Karpas-422 (cell line): ENCODE data around the gene CCDC102B. TPM values are rescaled to one million over a fixed set of nuclear protein-coding genes. Genes with fewer than 3 reads are reported as not detected.
"Not testable (repeated sequence)": the region's sequence is repeated elsewhere in the genome, so short reads cannot be mapped to it uniquely, and the experiment has no call there.

ENCODE experiments used
- DNase-seq: peaks from one replicate; pipeline ENCODE4 v3.0.0-alpha.2; 2015
- H2AFZ ChIP-seq: fragments of 200-600 bp; sonication (generic); 2 replicates; pipeline ENCODE4 v1.6.1; 2014; ENCODE audit warnings: antibody characterized with exemption, low read length, mixed read lengths
- H3K27ac ChIP-seq: fragments of 200-600 bp; sonication (generic); 2 replicates; pipeline ENCODE4 v1.5.1; 2014; ENCODE audit warnings: mild to moderate bottlenecking, low read length, moderate library complexity
- H3K27me3 ChIP-seq: fragments of 200-600 bp; sonication (generic); 2 replicates; pipeline ENCODE4 v1.6.1; 2014; ENCODE audit warnings: low read length, mixed read lengths
- H3K36me3 ChIP-seq: fragments of 200-600 bp; sonication (generic); 2 replicates; pipeline ENCODE4 v1.6.1; 2014; ENCODE audit warnings: low read length, mixed read lengths; ENCODE audit not compliant: insufficient read depth
- H3K4me1 ChIP-seq: fragments of 200-600 bp; sonication (generic); 2 replicates; pipeline ENCODE4 v1.6.1; 2014; ENCODE audit warnings: mild to moderate bottlenecking, low read length, mixed read lengths
- H3K4me2 ChIP-seq: fragments of 200-600 bp; sonication (generic); 2 replicates; pipeline ENCODE4 v1.6.1; 2014; ENCODE audit warnings: low read length, low read depth, mild to moderate bottlenecking; ENCODE audit not compliant: poor library complexity, severe bottlenecking
- H3K4me3 ChIP-seq: fragments of 200-600 bp; sonication (generic); 2 replicates; pipeline ENCODE4 v1.5.1; 2014; ENCODE audit warnings: mild to moderate bottlenecking, antibody characterized with exemption, low read length, mixed read lengths
- H3K79me2 ChIP-seq: fragments of 200-600 bp; sonication (generic); 2 replicates; pipeline ENCODE4 v1.6.1; 2014; ENCODE audit warnings: mild to moderate bottlenecking, low read length, mixed read lengths
- H3K9ac ChIP-seq: fragments of 200-600 bp; sonication (generic); 2 replicates; pipeline ENCODE4 v1.6.0; 2014; ENCODE audit warnings: low read length
- H3K9me2 ChIP-seq: fragments of 200-600 bp; sonication (generic), shearing (Covaris generic); replicated peaks from 2 replicates; pipeline ENCODE4 v1.6.0; 2014; ENCODE audit warnings: mild to moderate bottlenecking, low read length, moderate library complexity; ENCODE audit not compliant: insufficient read depth
- H3K9me3 ChIP-seq: fragments of 300-700, 200-600 bp; sonication (generic); 2 replicates; pipeline ENCODE4 v1.6.1; 2014; ENCODE audit warnings: low read length, mixed read lengths
- H4K20me1 ChIP-seq: fragments of 200-600 bp; sonication (generic); 2 replicates; pipeline ENCODE4 v1.6.1; 2014; ENCODE audit warnings: mild to moderate bottlenecking, antibody characterized with exemption, low read length, low read depth; ENCODE audit not compliant: insufficient read depth
- total RNA-seq: library from RNA; depleted of rRNA; stranded (reverse); fragments of >200 nt; shearing (Covaris generic); gene quantifications from 2 replicates; pipeline ENCODE4 v1.2.3, GENCODE V29; 2014; ENCODE audit warnings: low replicate concordance

CCDC102B gene
- total RNA-seq, 1 experiment from 2014 or later: 10.0 TPM

DNA sequence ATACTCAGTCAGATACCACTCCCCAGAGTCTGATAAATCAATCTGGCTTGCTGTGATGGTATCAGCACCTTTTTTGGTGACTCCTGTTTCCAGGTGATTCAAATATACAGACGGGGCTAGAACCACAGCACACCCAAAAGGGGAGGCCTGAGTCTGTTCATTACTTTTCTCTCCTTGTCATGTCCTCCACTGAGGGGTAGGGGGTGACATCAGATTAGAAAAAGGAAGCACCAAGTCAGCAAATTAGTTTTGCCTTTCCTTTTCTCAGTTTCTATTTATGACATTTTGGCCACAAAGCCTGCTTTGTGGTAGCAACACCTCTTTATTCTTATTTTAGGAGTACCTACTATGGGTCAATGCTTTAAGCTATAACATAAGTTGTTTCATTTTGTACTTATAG, 127.4 kb downstream of the CCDC102B start:
- Histone ChIP-seq H3K27ac (no peak overlapping the region), H3K36me3 (no peaks in the 10 kb centered on the region), H3K4me3 (no peak overlapping the region), H3K79me2 (no peaks in the 10 kb centered on the region), H3K4me2 (no peak overlapping the region), H3K9me3 (no peaks in the 10 kb centered on the region), H3K27me3 (no peaks in the 10 kb centered on the region), H2AFZ (no peak overlapping the region), H3K9ac (no peak overlapping the region), H3K4me1 (no peaks in the 10 kb centered on the region), H3K9me2 (no peaks in the 10 kb centered on the region), H4K20me1 (no peaks in the 10 kb centered on the region)
- peak; percentile 58 for DNase-seq

DNA sequence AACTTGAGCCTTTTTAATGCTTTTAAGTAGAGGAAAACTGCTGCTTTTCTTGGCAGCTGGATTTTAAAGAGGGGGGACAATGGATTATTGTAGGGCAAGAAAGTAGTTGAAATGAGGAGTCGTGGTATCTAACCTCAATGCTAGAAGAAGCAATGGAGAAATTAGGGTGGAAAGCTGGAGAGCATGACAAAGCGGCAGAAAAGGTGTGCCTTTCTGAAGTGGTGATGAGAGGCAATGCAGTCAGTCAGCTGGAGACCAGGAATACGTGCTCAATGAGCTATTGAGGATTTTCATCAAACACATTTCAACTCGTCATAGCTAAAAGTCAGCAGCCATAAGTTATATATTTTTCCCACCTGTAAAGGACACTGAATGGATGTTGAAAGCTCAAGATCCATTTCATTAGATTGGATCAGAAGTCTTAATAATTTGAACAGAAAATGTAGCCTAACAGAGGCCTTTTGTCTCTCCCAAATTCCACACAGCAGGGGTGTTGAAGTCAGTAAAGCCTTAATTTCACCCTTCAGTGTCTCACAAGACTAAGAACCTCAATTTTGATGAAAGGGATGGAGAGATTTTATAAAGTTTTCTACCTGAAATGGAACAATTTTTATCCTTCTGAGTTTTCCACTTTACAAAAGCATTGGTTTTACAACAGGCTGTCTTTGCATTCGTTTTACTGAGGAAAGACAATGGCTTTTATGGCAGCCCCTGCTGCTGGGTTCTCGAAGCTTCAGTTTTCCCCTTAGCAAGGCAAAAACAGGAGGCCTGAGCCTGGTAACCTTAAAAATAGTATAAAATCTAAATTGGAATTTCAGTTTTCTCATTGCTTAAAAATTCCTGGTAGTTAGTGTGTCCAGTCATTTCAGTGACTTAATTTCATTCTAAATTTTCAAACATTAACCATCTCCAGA, 131.1 kb downstream of the CCDC102B start:
- Histone ChIP-seq H3K4me3 (no peak overlapping the region), H3K4me1 (no peaks in the 10 kb centered on the region), H3K27me3 (no peaks in the 10 kb centered on the region), H3K9me2 (no peaks in the 10 kb centered on the region), H3K36me3 (no peaks in the 10 kb centered on the region), H3K9me3 (no peaks in the 10 kb centered on the region), H3K9ac (no peak overlapping the region), H4K20me1 (no peaks in the 10 kb centered on the region), H2AFZ (no peak overlapping the region), H3K27ac (no peak overlapping the region), H3K79me2 (no peaks in the 10 kb centered on the region), H3K4me2 (no peak overlapping the region)
- no peak for DNase-seq

DNA sequence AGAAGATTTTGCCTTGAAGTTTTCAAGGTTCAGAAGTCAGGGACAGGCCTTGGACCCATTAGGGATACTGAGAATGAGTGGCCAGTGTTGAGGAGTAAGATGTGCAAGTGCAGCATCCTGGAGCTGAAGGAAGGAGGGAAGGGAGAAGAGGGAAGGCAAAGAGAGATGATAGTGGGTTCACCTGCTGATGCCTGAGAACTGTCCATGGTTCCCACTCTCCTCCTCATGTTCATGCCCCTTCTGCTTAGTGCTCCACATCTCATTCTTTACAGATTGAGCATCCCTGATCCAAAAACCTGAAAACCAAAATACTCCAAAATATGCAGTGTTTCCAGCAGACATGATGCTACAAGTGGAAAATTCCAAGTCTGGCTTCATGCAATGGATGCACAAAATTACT, 137.8 kb downstream of the CCDC102B start:
- H3K4me2 ChIP-seq: no peak overlapping the region
- H3K36me3 ChIP-seq: no peaks in the 10 kb centered on the region
- no peak for DNase-seq
- H3K9ac ChIP-seq: no peak overlapping the region
- H3K27me3 ChIP-seq: no peaks in the 10 kb centered on the region
- no peaks in the 10 kb centered on the region for H3K9me2 ChIP-seq
- H3K9me3 ChIP-seq: no peaks in the 10 kb centered on the region
- no peak overlapping the region for H3K27ac ChIP-seq
- H3K4me3 ChIP-seq: no peak overlapping the region
- H2AFZ ChIP-seq: no peak overlapping the region
- H3K79me2 ChIP-seq: no peaks in the 10 kb centered on the region
- no peaks in the 10 kb centered on the region for H4K20me1 ChIP-seq
- H3K4me1 ChIP-seq: no peaks in the 10 kb centered on the region

DNA sequence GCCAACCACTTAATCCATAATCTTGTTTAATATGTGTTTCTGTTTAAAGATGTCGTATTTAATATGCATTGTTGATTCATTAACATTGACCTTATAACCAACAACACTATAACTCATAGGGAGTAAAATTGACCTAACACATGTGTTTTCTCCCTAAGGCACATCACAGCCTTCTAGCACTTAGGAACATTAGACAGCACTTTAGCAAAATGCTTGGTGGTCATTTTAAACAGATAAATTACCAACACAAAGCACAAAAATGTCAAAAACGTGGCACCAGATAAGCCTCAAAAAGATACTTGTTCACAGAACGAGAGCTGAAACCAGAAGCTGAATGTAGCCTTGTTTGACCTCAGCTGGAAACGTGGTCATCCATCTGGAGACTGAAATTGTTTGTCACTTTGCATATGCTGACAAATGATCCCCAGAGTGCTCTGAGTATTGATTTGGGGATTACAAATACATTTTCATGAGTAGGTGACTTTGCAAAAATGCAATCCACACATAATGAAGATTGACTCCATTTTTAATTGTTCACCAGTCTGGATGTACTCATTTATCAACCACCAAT, 139.2 kb downstream of the CCDC102B start:
- Histone ChIP-seq H3K4me1 (no peaks in the 10 kb centered on the region), H3K36me3 (no peaks in the 10 kb centered on the region), H3K4me3 (no peak overlapping the region), H3K4me2 (no peak overlapping the region), H2AFZ (no peak overlapping the region), H3K27me3 (no peaks in the 10 kb centered on the region), H3K79me2 (no peaks in the 10 kb centered on the region), H3K9ac (no peak overlapping the region), H3K27ac (no peak overlapping the region), H4K20me1 (no peaks in the 10 kb centered on the region), H3K9me3 (no peaks in the 10 kb centered on the region), H3K9me2 (no peaks in the 10 kb centered on the region)
- DNase-seq: no peak

DNA sequence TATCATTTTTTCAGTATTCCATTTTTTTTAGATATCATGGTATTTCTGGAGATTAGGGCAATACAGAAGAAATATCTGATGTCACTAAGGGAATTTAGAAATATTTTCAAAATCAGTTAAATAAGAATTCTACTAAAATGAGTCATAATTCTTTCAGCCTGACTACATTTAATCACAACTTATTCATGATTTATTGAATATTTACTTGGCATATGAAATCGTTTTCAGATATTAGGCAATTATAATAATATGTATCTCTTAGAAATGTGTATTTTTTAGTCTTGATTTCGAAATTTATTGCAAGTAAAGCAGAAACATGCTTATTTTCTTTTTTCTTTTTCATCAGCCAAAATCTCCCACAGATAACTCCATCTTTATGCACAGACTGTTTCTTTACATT, 142.2 kb downstream of the CCDC102B start:
- no peaks in the 10 kb centered on the region for H3K9me2 ChIP-seq
- no peaks in the 10 kb centered on the region for H3K9me3 ChIP-seq
- no peaks in the 10 kb centered on the region for H4K20me1 ChIP-seq
- H2AFZ ChIP-seq: no peak overlapping the region
- H3K9ac ChIP-seq: no peak overlapping the region
- no peaks in the 10 kb centered on the region for H3K27me3 ChIP-seq
- H3K79me2 ChIP-seq: no peaks in the 10 kb centered on the region
- H3K36me3 ChIP-seq: no peaks in the 10 kb centered on the region
- no peak overlapping the region for H3K4me2 ChIP-seq
- DNase-seq: no peak
- no peak overlapping the region for H3K4me3 ChIP-seq
- no peak overlapping the region for H3K27ac ChIP-seq
- no peaks in the 10 kb centered on the region for H3K4me1 ChIP-seq

DNA sequence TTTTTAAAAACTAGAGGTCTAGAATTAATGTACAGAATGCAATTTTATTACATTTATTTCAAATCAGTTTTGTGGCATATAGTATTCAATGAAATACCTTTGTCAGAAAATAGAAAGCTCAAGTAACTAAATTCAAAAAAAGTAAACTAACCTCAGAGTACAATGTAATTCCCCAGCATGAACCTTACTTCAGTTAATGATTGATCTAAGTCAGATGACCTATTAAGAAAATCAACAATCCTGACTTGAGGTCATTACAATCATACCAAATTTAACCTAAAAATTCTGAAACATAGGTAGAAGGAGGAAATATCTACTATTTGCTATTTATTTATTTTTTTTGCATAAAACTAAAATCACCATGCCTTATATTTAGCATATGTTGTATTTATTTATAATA, 142.9 kb downstream of the CCDC102B start:
- DNase-seq: no peak
- H3K36me3 ChIP-seq: no peaks in the 10 kb centered on the region
- no peak overlapping the region for H3K4me3 ChIP-seq
- no peaks in the 10 kb centered on the region for H3K4me1 ChIP-seq
- H3K27me3 ChIP-seq: no peaks in the 10 kb centered on the region
- H2AFZ ChIP-seq: no peak overlapping the region
- H3K4me2 ChIP-seq: no peak overlapping the region
- no peak overlapping the region for H3K9ac ChIP-seq
- no peaks in the 10 kb centered on the region for H3K9me2 ChIP-seq
- no peaks in the 10 kb centered on the region for H4K20me1 ChIP-seq
- H3K9me3 ChIP-seq: no peaks in the 10 kb centered on the region
- no peak overlapping the region for H3K27ac ChIP-seq
- no peaks in the 10 kb centered on the region for H3K79me2 ChIP-seq

DNA sequence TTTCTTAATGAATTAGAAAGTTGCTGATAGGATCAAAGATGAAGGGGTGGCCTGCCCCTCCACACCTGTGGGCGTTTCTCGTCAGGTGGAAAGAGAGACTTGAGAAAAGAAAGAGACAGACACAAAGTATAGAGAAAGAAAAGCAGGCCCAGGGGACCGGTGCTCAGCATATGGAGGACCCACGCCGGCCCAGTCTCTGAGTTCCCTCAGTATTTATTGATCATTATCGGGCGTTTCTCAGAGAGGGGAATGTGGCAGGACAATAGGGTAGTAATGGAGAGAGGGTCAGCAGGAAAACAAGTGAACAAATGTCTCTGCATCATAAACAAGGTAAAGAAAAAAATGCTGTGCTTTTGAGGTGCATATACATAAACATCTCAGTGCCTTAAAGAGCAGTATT, 144.3 kb downstream of the CCDC102B start:
- Histone ChIP-seq H3K4me2 (no peak overlapping the region), H3K4me1 (no peaks in the 10 kb centered on the region), H3K79me2 (no peaks in the 10 kb centered on the region)

DNA sequence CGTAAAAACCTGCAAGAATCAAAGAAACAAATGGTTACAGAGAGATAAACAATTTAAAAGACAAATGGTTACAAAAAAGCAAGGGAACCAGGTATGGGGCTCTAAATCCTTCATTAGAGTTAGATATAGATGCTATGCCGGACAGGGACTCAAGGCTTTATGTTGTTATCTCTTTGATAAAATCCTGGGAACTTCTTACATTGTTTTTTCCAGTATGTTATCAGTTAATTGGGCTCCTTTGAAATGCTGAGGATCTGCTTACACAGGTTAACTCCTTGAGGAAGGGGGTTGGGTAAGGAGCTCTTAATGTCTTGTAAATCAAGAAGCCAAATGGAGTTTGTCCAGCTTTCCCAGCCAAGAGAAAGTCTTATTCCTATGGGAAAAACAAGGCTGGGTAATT, 146.0 kb downstream of the CCDC102B start:
- not testable (repeated sequence) for H3K9ac ChIP-seq, H2AFZ ChIP-seq, H3K27me3 ChIP-seq, H3K4me3 ChIP-seq, H3K79me2 ChIP-seq, H3K9me2 ChIP-seq, H3K36me3 ChIP-seq, H4K20me1 ChIP-seq, DNase-seq, H3K4me1 ChIP-seq, H3K9me3 ChIP-seq, H3K4me2 ChIP-seq, H3K27ac ChIP-seq

More for the DNA sequence above, 144.3 kb downstream of the CCDC102B start:
- no peak overlapping the region for H3K27ac ChIP-seq
- no peaks in the 10 kb centered on the region for H3K27me3 ChIP-seq
- no peak overlapping the region for H3K4me3 ChIP-seq
- H3K36me3 ChIP-seq: no peaks in the 10 kb centered on the region
- no peak overlapping the region for H3K9ac ChIP-seq
- H2AFZ ChIP-seq: no peak overlapping the region
- DNase-seq: no peak
- H3K9me3 ChIP-seq: no peaks in the 10 kb centered on the region
- H4K20me1 ChIP-seq: no peaks in the 10 kb centered on the region
- H3K9me2 ChIP-seq: no peaks in the 10 kb centered on the region
